ENCODE results near the gene PHLDB1. TPM values are rescaled to one million over a fixed set of nuclear protein-coding genes. Genes with fewer than 3 reads are reported as not detected.
A peak's percentile ranks its signal among the peaks of the same experiment; 100 is the strongest.

PHLDB1 gene
- total RNA-seq, 1 experiment from 2014 or later = 36.2 TPM

- CTCF ChIA-PET = no interaction called here
- RAD21 ChIA-PET (ENCODE audit: low non-redundant PET in 1 of 2, low total read pairs in 2 of 2, uncharacterized antibody in 2 of 2, unreplicated experiment in 2 of 2) = no interaction called here
These were observed 36.0 kb downstream of the PHLDB1 start for GRCh38 chr11:118643142-118643994.

DNA sequence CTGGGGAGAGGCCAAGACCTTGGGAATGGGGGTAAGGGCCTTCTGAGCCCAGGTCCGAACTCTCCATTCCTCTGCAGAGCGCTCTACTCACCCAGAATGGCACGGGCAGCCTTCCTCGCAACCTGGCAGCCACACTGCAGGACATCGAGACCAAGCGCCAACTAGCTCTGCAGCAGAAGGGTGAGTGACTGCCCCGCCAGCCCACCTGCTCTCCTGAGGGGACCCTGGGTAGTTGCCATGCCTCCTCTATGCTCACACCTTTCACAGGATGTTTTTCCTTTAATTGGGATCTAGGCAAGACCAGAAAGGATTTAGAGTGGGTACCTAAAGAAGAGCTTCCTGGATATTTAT lies 36.6 kb downstream of the PHLDB1 start:
- H3K9me2 ChIP-seq (ENCODE audit: insufficient read depth) = no peaks in the 10 kb centered on the region
- H3K4me2 ChIP-seq (ENCODE audit: low read length) = no peak overlapping the region
- no TSS peak for BruUV-seq (replicated peaks)
- H3K9ac ChIP-seq (ENCODE audit: low read length) = no peak overlapping the region
- no peak for TF ChIP-seq EGR1 (IDR thresholded peaks at IDR 0.05; ENCODE audit: low read depth)
- TF ChIP-seq ELF1 (IDR thresholded peaks at IDR 0.05; ENCODE audit: borderline replicate concordance, low read depth) = no peak
- TF ChIP-seq RAD21 (IDR thresholded peaks at IDR 0.05; ENCODE audit: low read depth) = no peak
- TF ChIP-seq SP1 (IDR thresholded peaks at IDR 0.05; ENCODE audit: low read depth) = no peak
- TF ChIP-seq EZH2 (IDR thresholded peaks at IDR 0.05) = no peak
- TF ChIP-seq FOSL1 (IDR thresholded peaks at IDR 0.05; ENCODE audit: low read depth) = no peak
- no peaks in the 10 kb centered on the region for H3K9me3 ChIP-seq (ENCODE audit: control insufficient read depth in 1 of 2, insufficient read depth in 1 of 2, low read depth in 1 of 2, low read length in 2 of 2)
- intact Hi-C loops (cut with micrococcal nuclease) = no loop called here
- CTCF ChIA-PET = no interaction called here
- H2AFZ ChIP-seq (ENCODE audit: low read depth, low read length, poor library complexity, severe bottlenecking) = no peak overlapping the region
- H3K36me3 ChIP-seq (ENCODE audit: control insufficient read depth in 1 of 2, insufficient read depth in 2 of 2, low read length in 2 of 2) = peaks cover 3 to 11% of the 10 kb centered on the region in 2 experiments; a peak in 3 of 4 replicates
- no peaks in the 10 kb centered on the region for H3K79me2 ChIP-seq (ENCODE audit: insufficient read depth, low read length)
- H4K20me1 ChIP-seq (ENCODE audit: insufficient read depth) = no peaks in the 10 kb centered on the region
- H3K4me1 ChIP-seq (ENCODE audit: control insufficient read depth in 1 of 2, insufficient read depth in 2 of 2, low read length in 2 of 2) = peaks cover 0 to 8% of the 10 kb centered on the region in 2 experiments; a peak in 1 of 4 replicates
- RAD21 ChIA-PET (ENCODE audit: low non-redundant PET in 1 of 2, low total read pairs in 2 of 2, uncharacterized antibody in 2 of 2, unreplicated experiment in 2 of 2) = no interaction called here
- H3K4me3 ChIP-seq (replicated peaks in 1 of 2; ENCODE audit: low read depth in 1 of 2, low read length in 2 of 2) = no peak overlapping the region
- H3K27me3 ChIP-seq (ENCODE audit: insufficient read depth, low read length) = no peaks in the 10 kb centered on the region
- no peak for ATAC-seq
- no peak overlapping the region for H3K27ac ChIP-seq (ENCODE audit: low read depth, low read length)
- no peak for DNase-seq (ENCODE audit: low read depth, low spot score)
- POLR2A ChIA-PET = no interaction called here

More at GRCh38 chr11:118643142-118643994, 36.0 kb downstream of the PHLDB1 start:
- TF ChIP-seq ZFX (IDR thresholded peaks at IDR 0.05) (0 out of 2 replicates have a peak, but pooled peaks have one; percentile 8), EZH2 (IDR thresholded peaks at IDR 0.05) (no peak)
- Histone ChIP-seq H3K9me2 (ENCODE audit: insufficient read depth) (no peaks in the 10 kb centered on the region), H3K4me2 (ENCODE audit: low read length) (no peak overlapping the region), H4K20me1 (ENCODE audit: insufficient read depth) (no peaks in the 10 kb centered on the region), H3K4me3 (replicated peaks in 1 of 2; ENCODE audit: low read depth in 1 of 2, low read length in 2 of 2) (no peak overlapping the region), H2AFZ (ENCODE audit: low read depth, low read length, poor library complexity, severe bottlenecking) (no peak overlapping the region), H3K9ac (ENCODE audit: low read length) (no peak overlapping the region), H3K4me1 (ENCODE audit: control insufficient read depth in 1 of 2, insufficient read depth in 2 of 2, low read length in 2 of 2) (peaks cover 0 to 8% of the 10 kb centered on the region in 2 experiments; a peak in 1 of 4 replicates), H3K27ac (ENCODE audit: low read depth, low read length) (no peak overlapping the region), H3K79me2 (ENCODE audit: insufficient read depth, low read length) (no peaks in the 10 kb centered on the region), H3K27me3 (ENCODE audit: insufficient read depth, low read length) (no peaks in the 10 kb centered on the region), H3K36me3 (ENCODE audit: control insufficient read depth in 1 of 2, insufficient read depth in 2 of 2, low read length in 2 of 2) (peaks cover 2 to 8% of the 10 kb centered on the region in 2 experiments; a peak in 3 of 4 replicates), H3K9me3 (ENCODE audit: control insufficient read depth in 1 of 2, insufficient read depth in 1 of 2, low read depth in 1 of 2, low read length in 2 of 2) (no peaks in the 10 kb centered on the region)
- no TSS peak for BruUV-seq (replicated peaks)
- ATAC-seq (no peak), DNase-seq (ENCODE audit: low read depth, low spot score) (no peak)
- POLR2A ChIA-PET = no interaction called here
- intact Hi-C loops (cut with micrococcal nuclease) = no loop called here

All from HCT116 (cell line).